Suprapubic skin (tissue), 4 donors: ENCODE data around the gene RD3L. TPM values are rescaled to one million over a fixed set of nuclear protein-coding genes. Genes with fewer than 3 reads are reported as not detected.
"Not testable (repeated sequence)": the region's sequence is repeated elsewhere in the genome, so short reads cannot be mapped to it uniquely, and the experiment has no call there.

ENCODE experiments used
- DNase-seq, 2 donors: peaks; one replicate each; pipeline ENCODE4 v3.0.0-alpha.2; 2019; ENCODE audit warnings: low spot score in 2 of 2
- H3K27ac ChIP-seq: fragments of 200-600 bp; sonication (generic); one replicate; pipeline ENCODE4 v1.5.1; 2019
- H3K27me3 ChIP-seq: fragments of 200-600 bp; sonication (generic); one replicate; pipeline ENCODE4 v1.5.1; 2019
- H3K36me3 ChIP-seq: fragments of 200-600 bp; sonication (generic); one replicate; pipeline ENCODE4 v1.5.1; 2019
- H3K4me1 ChIP-seq: fragments of 200-600 bp; sonication (generic); one replicate; pipeline ENCODE4 v1.5.1; 2019
- H3K4me3 ChIP-seq: fragments of 200-600 bp; sonication (generic); one replicate; pipeline ENCODE4 v1.5.1; 2019; ENCODE audit warnings: mild to moderate bottlenecking
- H3K9me3 ChIP-seq: fragments of 200-600 bp; sonication (generic); one replicate; pipeline ENCODE4 v1.5.1; 2019
- EP300 ChIP-seq: sonication (generic); formaldehyde crosslinking; IDR thresholded peaks from one replicate; pipeline ENCODE4 v1.6.1; 2017; ENCODE audit warnings: antibody characterized with exemption
- POLR2A ChIP-seq, 2 donors: fragments of 450-650 bp; IDR thresholded peaks; one replicate each; pipeline ENCODE4 v1.6.1; 2017; ENCODE audit warnings: antibody characterized with exemption in 2 of 2, mild to moderate bottlenecking in 2 of 2, moderate library complexity in 2 of 2
- POLR2AphosphoS5 ChIP-seq, 3 donors: sonication (generic); formaldehyde crosslinking; IDR thresholded peaks; one replicate each; pipeline ENCODE4 v1.6.1; 2017; ENCODE audit warnings: antibody characterized with exemption in 3 of 3
- WGBS: methylation state at CpG from one replicate; pipeline ENCODE4 v1.1.5; 2018; 5-methylcytosine and 5-hydroxymethylcytosine counted together
- total RNA-seq, 4 donors: library from RNA; depleted of rRNA; stranded (reverse); fragments of >200 nt; gene quantifications; one replicate each; pipeline ENCODE4 v1.1.0, GENCODE V29; 2016
- TF ChIP-seq, protein P1 (sequence below), 2 donors: fragments of 200-600 bp in 1 of 2; fragments of 450-650 bp in 1 of 2; sonication (generic) in 1 of 2; IDR thresholded peaks; one replicate each; pipeline ENCODE4 v1.5.1; 2016 to 2019; ENCODE audit warnings: antibody characterized with exemption in 2 of 2, mild to moderate bottlenecking in 1 of 2, moderate library complexity in 1 of 2

Gene RD3L
- not detected for total RNA-seq

DNA sequence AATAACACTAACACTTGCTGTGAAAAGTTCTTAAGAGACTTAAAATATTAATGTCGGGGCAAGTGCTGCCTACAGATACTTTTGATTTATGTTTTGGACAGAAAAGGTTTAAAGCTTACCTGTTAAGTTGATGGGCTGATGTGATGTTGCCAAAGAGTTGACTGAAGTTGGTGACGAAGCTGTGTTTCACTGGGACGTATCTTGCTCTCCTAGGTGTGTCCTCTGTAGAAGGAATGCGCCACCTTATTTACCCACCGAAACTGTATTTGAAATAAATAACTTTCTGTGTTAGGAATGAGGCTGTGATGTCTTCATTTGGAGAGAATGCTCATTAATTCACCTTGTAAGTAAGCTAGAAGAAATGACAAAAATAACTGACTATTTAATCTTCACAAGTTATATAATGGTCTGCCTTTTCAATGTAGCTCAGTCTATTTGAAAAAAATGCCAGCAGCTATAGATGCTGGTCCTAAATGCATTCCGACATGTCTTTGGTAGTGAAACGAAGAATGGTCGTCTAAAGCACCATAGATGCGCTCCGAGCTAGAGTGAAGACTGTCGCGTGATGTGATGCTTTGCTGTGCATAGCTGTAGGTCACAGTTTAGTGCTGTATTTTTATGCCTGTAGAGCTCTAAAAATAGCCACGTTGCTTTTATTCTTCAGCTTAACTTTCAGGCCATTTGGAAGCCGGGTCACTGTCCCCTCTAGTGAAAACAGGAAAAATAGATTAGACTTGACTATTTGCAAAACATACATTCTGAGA, at the start of gene RD3L:
Gene RD3L, minus strand, starts transcription at position 557 of the 764 bp plus-strand sequence. CDS start 834 bp downstream, outside the sequence.
- no peak within 1 kb of the TSS for H3K27ac ChIP-seq
- no peaks in the 10 kb centered on the region for H3K36me3 ChIP-seq
- TF ChIP-seq POLR2A (IDR thresholded peaks at IDR 0.05), result no peak
- TF ChIP-seq, protein P1, sequence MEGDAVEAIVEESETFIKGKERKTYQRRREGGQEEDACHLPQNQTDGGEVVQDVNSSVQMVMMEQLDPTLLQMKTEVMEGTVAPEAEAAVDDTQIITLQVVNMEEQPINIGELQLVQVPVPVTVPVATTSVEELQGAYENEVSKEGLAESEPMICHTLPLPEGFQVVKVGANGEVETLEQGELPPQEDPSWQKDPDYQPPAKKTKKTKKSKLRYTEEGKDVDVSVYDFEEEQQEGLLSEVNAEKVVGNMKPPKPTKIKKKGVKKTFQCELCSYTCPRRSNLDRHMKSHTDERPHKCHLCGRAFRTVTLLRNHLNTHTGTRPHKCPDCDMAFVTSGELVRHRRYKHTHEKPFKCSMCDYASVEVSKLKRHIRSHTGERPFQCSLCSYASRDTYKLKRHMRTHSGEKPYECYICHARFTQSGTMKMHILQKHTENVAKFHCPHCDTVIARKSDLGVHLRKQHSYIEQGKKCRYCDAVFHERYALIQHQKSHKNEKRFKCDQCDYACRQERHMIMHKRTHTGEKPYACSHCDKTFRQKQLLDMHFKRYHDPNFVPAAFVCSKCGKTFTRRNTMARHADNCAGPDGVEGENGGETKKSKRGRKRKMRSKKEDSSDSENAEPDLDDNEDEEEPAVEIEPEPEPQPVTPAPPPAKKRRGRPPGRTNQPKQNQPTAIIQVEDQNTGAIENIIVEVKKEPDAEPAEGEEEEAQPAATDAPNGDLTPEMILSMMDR (IDR thresholded peaks at IDR 0.05), result no peak
- no peak for TF ChIP-seq POLR2AphosphoS5 (IDR thresholded peaks at IDR 0.05)
- TF ChIP-seq EP300, result no peak
- no peak for DNase-seq
- no peaks in the 10 kb centered on the region for H3K9me3 ChIP-seq
- no peak within 1 kb of the TSS for H3K4me3 ChIP-seq
- WGBS, result 70% methylated on average over 14 of the region's 14 CpGs
- no peaks in the 10 kb centered on the region for H3K4me1 ChIP-seq
- peaks cover 25% of the 10 kb centered on the region for H3K27me3 ChIP-seq

DNA sequence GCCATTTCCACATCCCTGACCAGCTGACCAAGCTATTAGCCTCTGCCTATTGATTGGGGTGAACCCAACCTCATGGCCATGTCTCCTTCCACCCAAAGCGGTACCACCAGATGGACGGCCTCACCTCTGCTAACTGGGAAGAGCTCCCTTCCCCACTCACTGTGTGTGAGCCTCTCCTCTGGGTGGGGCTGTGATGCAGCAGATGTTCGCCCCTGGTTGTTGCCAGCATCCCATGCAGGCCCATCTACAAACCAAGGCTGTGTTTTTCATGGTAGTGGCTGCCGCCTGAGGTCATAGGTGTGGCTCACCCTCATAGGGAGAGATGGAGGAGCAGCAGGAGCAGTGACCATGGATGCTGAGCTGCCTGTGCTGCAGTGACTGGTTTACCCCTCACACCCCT, 47.6 kb upstream of the RD3L start:
- Histone ChIP-seq H3K4me3 (no peak overlapping the region), H3K4me1 (no peaks in the 10 kb centered on the region), H3K27me3 (peaks cover 26% of the 10 kb centered on the region), H3K36me3 (no peaks in the 10 kb centered on the region), H3K27ac (no peak overlapping the region), H3K9me3 (peaks cover 6% of the 10 kb centered on the region)
- DNase-seq, result no peak
- no peak for TF ChIP-seq POLR2AphosphoS5 (IDR thresholded peaks at IDR 0.05)
- TF ChIP-seq POLR2A (IDR thresholded peaks at IDR 0.05), result no peak
- TF ChIP-seq EP300, result no peak
- TF ChIP-seq, protein P1 (IDR thresholded peaks at IDR 0.05), result no peak
- WGBS, result 96% methylated on average over 3 of the region's 4 CpGs

DNA sequence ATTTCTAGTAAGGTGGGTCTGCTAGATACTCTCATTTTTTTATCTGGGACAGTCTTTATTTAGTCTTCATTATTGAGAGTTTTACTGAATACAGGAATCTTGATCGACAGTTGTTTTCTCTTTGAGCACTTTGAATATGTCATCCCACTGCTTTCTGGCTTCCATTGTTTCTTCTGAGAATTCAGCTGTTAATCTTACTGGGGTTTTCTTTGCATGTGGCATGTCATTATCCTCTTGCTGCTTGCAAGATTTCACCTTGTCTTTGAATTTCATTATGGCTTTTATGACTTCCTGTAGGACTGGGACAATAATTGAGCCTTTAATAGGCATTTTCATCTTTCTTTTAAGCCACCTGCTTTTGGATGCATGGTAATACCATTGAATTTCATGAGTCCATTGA, 46.7 kb upstream of the RD3L start:
- H3K27me3 ChIP-seq, result peaks cover 23% of the 10 kb centered on the region
- 81% methylated on average over 1 of the region's 1 CpG for WGBS
- no peaks in the 10 kb centered on the region for H3K36me3 ChIP-seq
- H3K4me1 ChIP-seq, result no peaks in the 10 kb centered on the region
- TF ChIP-seq POLR2AphosphoS5 (IDR thresholded peaks at IDR 0.05) (no peak), POLR2A (IDR thresholded peaks at IDR 0.05) (no peak), EP300 (no peak)
- TF ChIP-seq, protein P1 (IDR thresholded peaks at IDR 0.05), result no peak
- H3K9me3 ChIP-seq, result peaks cover 6% of the 10 kb centered on the region
- no peak for DNase-seq
- H3K27ac ChIP-seq, result no peak overlapping the region
- no peak overlapping the region for H3K4me3 ChIP-seq

DNA sequence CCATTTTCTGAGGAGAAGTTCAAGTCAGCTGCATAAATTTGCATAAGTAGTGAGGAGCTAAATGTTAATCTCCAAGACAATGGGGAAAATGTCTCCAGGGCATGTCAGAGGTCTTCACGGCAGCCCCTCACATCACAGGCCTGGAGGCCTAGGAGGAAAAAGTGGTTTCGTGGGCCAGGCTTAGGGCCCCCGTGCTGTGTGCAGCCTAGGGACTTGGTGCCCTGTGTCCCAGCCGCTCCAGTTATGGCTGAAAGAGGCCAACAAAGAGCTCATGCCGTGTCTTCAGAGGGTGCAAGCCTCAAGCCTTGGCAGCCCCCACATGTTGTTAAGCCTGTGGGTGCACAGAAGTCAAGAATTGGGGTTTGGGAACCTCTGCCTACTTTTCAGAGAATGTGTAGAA, 41.9 kb upstream of the RD3L start:
- H3K4me3 ChIP-seq, result no peak overlapping the region
- no peak for TF ChIP-seq POLR2AphosphoS5 (IDR thresholded peaks at IDR 0.05)
- TF ChIP-seq, protein P1 (IDR thresholded peaks at IDR 0.05), result no peak
- no peak for DNase-seq
- no peaks in the 10 kb centered on the region for H3K27me3 ChIP-seq
- H3K4me1 ChIP-seq, result no peaks in the 10 kb centered on the region
- no peaks in the 10 kb centered on the region for H3K36me3 ChIP-seq
- peaks cover 2% of the 10 kb centered on the region for H3K9me3 ChIP-seq
- WGBS, result 73% methylated on average over 5 of the region's 5 CpGs
- no peak overlapping the region for H3K27ac ChIP-seq

DNA sequence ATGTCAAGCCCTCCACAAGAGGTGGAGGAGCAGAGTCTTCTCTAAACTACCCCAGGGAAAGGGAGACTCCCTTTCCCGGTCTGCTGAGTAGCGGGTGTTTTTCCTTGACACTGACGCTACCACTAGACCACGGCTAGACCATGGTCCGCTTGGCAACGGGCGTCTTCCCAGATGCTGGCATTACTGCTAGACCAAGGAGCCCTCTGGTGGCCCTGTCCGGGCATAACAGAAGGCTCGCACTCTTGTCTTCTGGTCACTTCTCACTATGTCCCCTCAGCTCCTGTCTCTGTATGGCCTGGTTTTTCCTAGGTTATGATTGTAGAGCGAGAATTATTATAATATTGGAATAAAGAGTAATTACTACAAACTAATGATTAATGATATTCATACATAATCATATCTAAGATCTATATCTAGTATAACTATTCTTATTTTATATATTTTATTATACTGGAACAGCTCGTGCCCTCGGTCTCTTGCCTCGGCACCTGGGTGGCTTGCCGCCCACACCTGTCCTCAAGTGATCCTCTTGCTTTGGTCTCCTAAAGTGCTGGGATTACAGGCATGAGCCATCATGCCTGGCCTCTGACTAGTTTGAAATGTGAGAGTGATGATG, 38.4 kb upstream of the RD3L start:
- H3K9me3 ChIP-seq, H3K27ac ChIP-seq, H3K4me1 ChIP-seq, DNase-seq, H3K36me3 ChIP-seq, H3K4me3 ChIP-seq, H3K27me3 ChIP-seq: not testable (repeated sequence)
- TF ChIP-seq, protein P1 (IDR thresholded peaks at IDR 0.05), result peak; percentile 26 to 69
- WGBS, result 59% methylated on average over 14 of the region's 14 CpGs
